NCI-H1092 (cell line): ENCODE data around the gene RIOK2.
"Not testable (repeated sequence)": the region's sequence is repeated elsewhere in the genome, so short reads cannot be mapped to it uniquely, and the experiment has no call there.

Experiments
- DNase-seq: peaks from one replicate; lab custom pipeline; 2025; lab: John Stamatoyannopoulos, UW

RIOK2 gene

GRCh38 chr5:97183100-97183929 lies at the start of gene RIOK2:
Gene RIOK2, minus strand, starts transcription at chr5:97183247. Its CDS starts 56 bp downstream, at chr5:97183191.
- peak; percentile 93 for DNase-seq

- DNase-seq, result peak; percentile 37
These were observed 48.1 kb upstream of the RIOK2 start for GRCh38 chr5:97231025-97231636.

GRCh38 chr5:97229688-97230285 lies 46.7 kb upstream of the RIOK2 start:
- DNase-seq, result no peak

- no peak for DNase-seq
These were observed 46.1 kb upstream of the RIOK2 start for GRCh38 chr5:97229196-97229595.

GRCh38 chr5:97225222-97225621 lies 42.2 kb upstream of the RIOK2 start:
- DNase-seq, result no peak

GRCh38 chr5:97224112-97224750 lies 41.2 kb upstream of the RIOK2 start:
- no peak for DNase-seq

GRCh38 chr5:97223596-97223995 lies 40.5 kb upstream of the RIOK2 start:
- no peak for DNase-seq

GRCh38 chr5:97209343-97209742 lies 26.3 kb upstream of the RIOK2 start:
- no peak for DNase-seq

- no peak for DNase-seq
These were observed 25.7 kb upstream of the RIOK2 start for GRCh38 chr5:97208714-97209113.

- DNase-seq, result no peak
These were observed 25.2 kb upstream of the RIOK2 start for GRCh38 chr5:97208184-97208713.

GRCh38 chr5:97194366-97194765 lies 11.3 kb upstream of the RIOK2 start:
- DNase-seq, result no peak

GRCh38 chr5:97193355-97193688 lies 10.3 kb upstream of the RIOK2 start:
- DNase-seq, result no peak

GRCh38 chr5:97192580-97193354 lies 9.7 kb upstream of the RIOK2 start:
- no peak for DNase-seq

GRCh38 chr5:97191893-97192292 lies 8.8 kb upstream of the RIOK2 start:
- no peak for DNase-seq

- DNase-seq, result not testable (repeated sequence)
These were observed 6.5 kb upstream of the RIOK2 start for GRCh38 chr5:97189523-97189922.

- no peak for DNase-seq
These were observed 825 bp upstream of the RIOK2 start for GRCh38 chr5:97183930-97184213.

- DNase-seq, result no peak
These were observed 412 bp downstream of the RIOK2 start for GRCh38 chr5:97182571-97183099.

- no peak for DNase-seq
These were observed 1.0 kb downstream of the RIOK2 start for GRCh38 chr5:97181856-97182545.

GRCh38 chr5:97179457-97179856 lies 3.6 kb downstream of the RIOK2 start:
- DNase-seq, result not testable (repeated sequence)

- no peak for DNase-seq
These were observed 10.8 kb downstream of the RIOK2 start for GRCh38 chr5:97172227-97172626.

- DNase-seq, result no peak
These were observed 11.3 kb downstream of the RIOK2 start for GRCh38 chr5:97171703-97172102.
